ENCODE measurements around the gene ALX3.

DNA sequence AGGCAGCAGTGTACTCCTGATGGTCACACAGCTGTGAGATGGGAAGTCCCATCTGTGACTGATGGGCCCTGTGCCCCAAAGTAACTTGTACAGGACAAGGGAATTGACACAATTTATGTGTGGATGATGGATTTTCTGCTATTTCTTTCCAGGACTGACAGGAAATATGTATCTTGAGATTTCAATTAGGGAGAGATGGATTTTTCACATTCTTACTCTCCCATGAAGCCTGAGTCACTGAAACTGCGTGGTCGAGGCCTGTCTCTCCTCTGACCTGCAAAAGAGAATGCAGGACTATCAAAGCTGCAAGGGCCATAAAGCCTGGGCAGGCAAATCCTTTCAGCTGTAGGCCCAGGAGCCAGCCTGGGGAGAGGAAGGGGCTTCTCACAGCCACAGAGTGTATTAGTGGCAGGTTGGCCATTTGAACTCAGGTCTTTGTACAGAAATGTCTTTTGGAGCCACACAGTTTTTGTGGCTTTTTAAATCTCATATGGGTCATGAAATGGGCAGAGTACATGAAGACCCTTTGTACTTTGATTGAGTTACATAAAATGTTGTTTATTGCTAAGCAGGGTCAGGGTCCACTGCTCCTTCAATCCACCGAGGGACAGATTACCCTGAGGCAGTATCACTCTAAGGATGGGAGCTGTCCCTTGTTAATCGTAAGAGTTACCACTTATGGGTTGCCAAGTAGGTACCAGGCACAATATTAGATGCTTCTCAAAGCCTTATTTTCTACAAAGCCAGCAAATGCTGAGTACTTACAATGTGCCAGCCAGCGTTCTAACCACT is 14.8 kb downstream of the ALX3 start:
- TF ChIP-seq, protein P1, sequence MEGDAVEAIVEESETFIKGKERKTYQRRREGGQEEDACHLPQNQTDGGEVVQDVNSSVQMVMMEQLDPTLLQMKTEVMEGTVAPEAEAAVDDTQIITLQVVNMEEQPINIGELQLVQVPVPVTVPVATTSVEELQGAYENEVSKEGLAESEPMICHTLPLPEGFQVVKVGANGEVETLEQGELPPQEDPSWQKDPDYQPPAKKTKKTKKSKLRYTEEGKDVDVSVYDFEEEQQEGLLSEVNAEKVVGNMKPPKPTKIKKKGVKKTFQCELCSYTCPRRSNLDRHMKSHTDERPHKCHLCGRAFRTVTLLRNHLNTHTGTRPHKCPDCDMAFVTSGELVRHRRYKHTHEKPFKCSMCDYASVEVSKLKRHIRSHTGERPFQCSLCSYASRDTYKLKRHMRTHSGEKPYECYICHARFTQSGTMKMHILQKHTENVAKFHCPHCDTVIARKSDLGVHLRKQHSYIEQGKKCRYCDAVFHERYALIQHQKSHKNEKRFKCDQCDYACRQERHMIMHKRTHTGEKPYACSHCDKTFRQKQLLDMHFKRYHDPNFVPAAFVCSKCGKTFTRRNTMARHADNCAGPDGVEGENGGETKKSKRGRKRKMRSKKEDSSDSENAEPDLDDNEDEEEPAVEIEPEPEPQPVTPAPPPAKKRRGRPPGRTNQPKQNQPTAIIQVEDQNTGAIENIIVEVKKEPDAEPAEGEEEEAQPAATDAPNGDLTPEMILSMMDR (IDR thresholded peaks at IDR 0.05; ENCODE audit: insufficient read depth, low read length, poor library complexity, severe bottlenecking): no peak
- TF ChIP-seq EZH2phosphoT487 (conservative IDR thresholded peaks at IDR 0.05; ENCODE audit: low read length): no peak

Measured in SU-DHL-6 (cell line).